SK-N-SH (cell line): ENCODE results near the gene APBB2.

Experiments used
- CTCF ChIP-seq: fragments of 200-600 bp; sonication (generic); IDR thresholded peaks from 2 replicates; pipeline ENCODE4 v1.6.1; 2017; ENCODE audit warnings: antibody characterized with exemption, mild to moderate bottlenecking, moderate library complexity
- FOXM1 ChIP-seq: IDR thresholded peaks from 2 replicates; pipeline ENCODE4 v1.4.0; 2012; ENCODE audit warnings: low read depth, mild to moderate bottlenecking
- MAX ChIP-seq: IDR thresholded peaks from 2 replicates; pipeline ENCODE4 v1.4.0; 2012; ENCODE audit warnings: low read depth
- POLR2AphosphoS5 ChIP-seq: IDR thresholded peaks from 2 replicates; pipeline ENCODE4 v1.6.1; 2012; ENCODE audit warnings: low read depth, low read length
- REST ChIP-seq: IDR thresholded peaks from 2 replicates; pipeline ENCODE4 v1.6.1; 2012; ENCODE audit warnings: mild to moderate bottlenecking, low read depth, low read length, moderate library complexity
- SMC3 ChIP-seq: IDR thresholded peaks from 2 replicates; pipeline ENCODE4 v1.6.1; 2012; ENCODE audit warnings: low read depth, low read length, improper control_type of control experiment

GRCh38 chr4:40826821-40827220 lies 387.5 kb downstream of the APBB2 start:
- TF ChIP-seq POLR2AphosphoS5 (no peak), SMC3 (no peak), MAX (no peak), CTCF (no peak), REST (no peak), FOXM1 (no peak)
